Globus pallidus (tissue), 1 donor: ENCODE results near the gene AJUBA.
"Not testable (repeated sequence)": the region's sequence is repeated elsewhere in the genome, so short reads cannot be mapped to it uniquely, and the experiment has no call there.

ENCODE experiments used
- DNase-seq: peaks from one replicate; pipeline ENCODE4 v3.0.0-alpha.2; 2015; ENCODE audit warnings: low spot score

AJUBA gene

GRCh38 chr14:23006188-23006534 lies 23.8 kb upstream of the AJUBA start:
- DNase-seq, result no peak

DNA sequence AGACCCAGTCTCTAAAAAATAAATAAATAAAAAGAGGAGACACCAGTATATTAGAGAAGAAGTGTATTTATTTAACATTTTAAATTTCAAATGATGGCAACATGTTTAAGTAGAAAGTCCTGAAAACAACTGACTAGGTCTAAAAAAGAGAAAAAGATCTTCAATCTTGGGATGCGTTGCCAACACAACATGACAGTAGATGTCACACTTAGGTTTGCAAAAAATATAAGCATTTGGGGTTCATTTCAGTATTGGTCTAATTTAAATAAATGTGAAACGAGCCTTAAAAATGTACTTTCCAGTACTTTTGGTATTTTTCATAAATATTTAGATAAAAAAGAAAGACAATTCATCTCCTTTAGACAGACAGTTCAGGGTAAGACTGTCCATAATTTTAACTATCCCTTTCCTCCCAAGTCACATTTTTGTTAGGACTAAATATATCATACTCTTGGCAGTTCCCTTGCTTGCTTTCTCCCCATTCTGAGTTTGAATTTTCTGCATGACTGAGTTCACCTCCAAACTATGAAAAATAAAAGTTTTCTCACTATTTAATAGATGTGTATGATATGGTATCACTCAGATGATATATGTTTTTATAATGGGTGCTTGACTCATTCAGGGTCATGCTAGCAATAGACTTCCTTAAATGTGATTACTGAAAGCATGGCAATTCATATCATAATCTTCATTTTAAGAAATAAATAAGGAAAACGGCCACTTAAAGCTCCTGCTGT lies 23.3 kb upstream of the AJUBA start:
- no peak for DNase-seq

- not testable (repeated sequence) for DNase-seq
Observed at GRCh38 chr14:23004274-23004673, 21.9 kb upstream of the AJUBA start.

GRCh38 chr14:23002592-23002991 lies 20.2 kb upstream of the AJUBA start:
- no peak for DNase-seq

GRCh38 chr14:23000860-23001259 lies 18.5 kb upstream of the AJUBA start:
- DNase-seq, result no peak

DNA sequence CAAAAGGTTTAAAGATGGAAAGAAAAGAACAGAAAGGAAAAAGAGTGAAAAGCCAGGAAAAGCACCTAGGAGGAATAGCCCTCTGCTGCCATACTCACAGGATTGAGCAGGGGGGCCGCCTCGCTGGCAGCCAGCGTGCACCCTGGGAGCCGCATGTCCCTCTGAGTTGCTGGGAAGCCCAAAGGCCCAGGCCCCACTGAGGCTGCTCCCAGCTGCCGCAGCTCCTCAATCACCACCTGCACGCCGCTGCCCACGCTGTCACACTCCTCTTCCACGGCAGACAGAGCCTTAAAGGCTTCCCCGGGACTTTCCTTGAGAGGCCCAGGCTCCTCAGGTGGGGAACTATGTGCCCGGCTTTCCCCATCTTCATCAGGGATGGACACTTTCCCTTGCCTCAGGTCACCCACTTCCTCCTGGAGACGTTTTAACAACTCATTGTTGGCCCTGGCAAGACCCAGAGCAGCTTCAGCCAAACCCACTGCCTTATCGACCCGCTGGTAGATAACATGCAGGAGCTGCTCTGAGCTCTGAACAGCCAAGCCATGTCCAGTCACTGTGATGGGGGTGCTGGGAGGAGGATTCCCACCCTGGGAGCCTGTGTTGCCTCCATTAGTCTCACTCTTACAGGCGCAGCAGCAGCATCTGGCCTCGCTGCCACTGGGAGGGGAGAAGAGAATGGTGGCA lies 16.1 kb upstream of the AJUBA start:
- no peak for DNase-seq

DNA sequence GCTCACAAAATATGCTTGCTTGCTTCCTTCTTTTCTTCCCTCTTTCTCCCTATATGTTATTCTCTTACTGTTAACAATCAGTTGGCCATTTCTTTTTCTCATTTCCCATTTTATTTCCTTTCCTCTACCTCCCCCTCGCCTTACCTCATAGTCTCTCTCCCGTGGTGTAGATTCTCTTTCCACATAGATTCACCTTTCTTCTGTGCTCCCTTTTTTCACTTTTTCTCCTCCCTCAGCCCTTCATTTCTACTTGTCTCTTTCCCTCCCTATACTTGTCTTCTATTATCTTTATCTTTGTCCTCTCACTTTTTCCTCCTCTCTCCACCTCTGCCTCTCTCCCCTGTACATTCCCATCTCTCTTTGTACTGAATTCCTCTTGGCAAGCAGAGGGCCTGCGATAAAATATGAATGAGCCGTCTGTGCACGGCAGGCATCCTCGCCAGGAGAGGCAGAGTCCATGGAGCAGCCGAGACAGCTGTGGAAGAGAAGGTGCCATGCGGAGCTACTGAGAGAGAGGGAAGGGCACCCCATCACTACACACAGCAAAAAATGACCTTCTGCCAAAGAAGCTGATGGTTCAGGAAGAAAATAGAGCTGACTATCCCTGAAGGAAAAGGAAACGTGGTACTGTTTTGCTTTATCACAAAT lies 15.4 kb upstream of the AJUBA start:
- no peak for DNase-seq

- DNase-seq, result no peak
Observed at GRCh38 chr14:22996768-22997654, 14.7 kb upstream of the AJUBA start.

DNA sequence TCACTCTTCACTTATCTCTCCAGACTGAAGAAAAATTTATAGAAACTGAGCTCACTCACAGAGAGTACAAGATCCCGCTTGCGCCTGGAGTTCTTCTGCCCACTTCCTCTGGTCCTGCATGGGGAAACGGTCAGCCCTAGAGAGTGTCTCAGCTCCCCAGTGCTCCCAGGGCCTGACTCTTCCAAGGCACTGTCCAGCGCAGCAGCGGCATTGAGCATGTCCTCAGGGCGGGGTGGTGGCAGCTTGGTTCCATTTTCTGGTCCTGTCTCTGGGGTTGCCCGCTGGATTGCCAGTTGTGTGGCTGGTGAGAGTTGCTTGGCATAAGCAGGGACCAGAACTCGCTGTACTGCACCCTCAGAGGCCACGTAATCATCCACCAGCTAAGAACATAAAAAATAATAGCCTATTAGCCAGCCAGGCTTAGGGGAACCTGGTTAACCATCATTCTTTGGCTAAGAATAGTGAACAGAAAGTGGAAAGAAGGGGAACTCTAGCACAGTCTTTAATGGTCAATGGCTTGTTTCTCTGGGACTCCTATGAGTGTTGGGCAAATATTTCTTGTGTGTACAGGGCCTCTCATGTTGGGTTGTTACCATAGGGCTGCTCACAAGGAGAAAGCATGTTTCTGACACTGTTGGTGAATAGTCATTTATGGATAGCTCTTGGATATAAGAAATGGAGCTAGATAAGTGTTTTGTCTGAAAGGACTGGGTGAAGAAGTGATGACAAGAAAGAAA lies 13.7 kb upstream of the AJUBA start:
- DNase-seq, result no peak

- no peak for DNase-seq
Observed at GRCh38 chr14:22994762-22995275, 12.5 kb upstream of the AJUBA start.

DNA sequence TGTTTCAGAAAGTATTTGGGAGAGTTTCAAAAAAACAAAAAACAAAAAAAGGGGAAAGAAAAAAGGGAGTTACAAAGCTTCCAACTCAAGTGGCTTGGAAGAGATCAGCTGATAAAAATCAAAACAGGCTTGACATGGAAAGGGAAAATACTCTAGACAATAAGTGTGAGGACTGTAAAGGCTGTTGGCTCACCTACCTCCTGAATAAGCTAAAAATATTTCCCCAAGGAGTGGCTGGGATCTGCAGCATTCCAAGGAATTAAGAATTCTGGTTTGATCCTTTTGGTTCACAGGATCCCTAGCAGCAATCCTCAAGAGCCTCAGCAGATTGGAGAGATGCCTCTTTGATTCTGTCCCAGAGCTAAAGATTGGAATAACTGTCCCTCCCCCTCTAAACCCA lies 11.2 kb upstream of the AJUBA start:
- no peak for DNase-seq

DNA sequence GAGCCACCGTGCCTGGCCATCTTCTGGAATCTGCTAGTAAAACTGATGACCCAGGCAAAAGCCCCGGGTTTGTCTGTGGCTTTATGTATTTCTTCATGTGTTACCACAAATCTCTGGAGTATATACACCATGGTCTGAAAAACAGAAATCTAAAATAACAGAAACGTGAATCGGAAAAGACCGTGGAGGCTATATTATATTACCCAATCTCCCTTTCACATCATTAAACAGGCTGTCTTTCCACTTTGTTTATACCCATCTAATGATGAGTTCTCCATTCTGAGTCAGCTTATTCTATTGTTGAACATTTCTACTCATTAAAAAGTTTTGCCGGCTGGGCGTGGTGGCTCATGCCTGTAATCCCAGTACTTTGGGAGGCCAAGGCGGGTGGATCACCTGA lies 9.5 kb upstream of the AJUBA start:
- DNase-seq, result no peak

- no peak for DNase-seq
Observed at GRCh38 chr14:22987291-22987690, 4.9 kb upstream of the AJUBA start.

GRCh38 chr14:22986508-22987054 lies 4.2 kb upstream of the AJUBA start:
- DNase-seq, result peak; percentile 84

GRCh38 chr14:22985894-22986507 lies 3.6 kb upstream of the AJUBA start:
- no peak for DNase-seq

- no peak for DNase-seq
Observed at GRCh38 chr14:22984959-22985658, 2.8 kb upstream of the AJUBA start.

- DNase-seq, result no peak
Observed at GRCh38 chr14:22981876-22982476, 375 bp downstream of the AJUBA start.

DNA sequence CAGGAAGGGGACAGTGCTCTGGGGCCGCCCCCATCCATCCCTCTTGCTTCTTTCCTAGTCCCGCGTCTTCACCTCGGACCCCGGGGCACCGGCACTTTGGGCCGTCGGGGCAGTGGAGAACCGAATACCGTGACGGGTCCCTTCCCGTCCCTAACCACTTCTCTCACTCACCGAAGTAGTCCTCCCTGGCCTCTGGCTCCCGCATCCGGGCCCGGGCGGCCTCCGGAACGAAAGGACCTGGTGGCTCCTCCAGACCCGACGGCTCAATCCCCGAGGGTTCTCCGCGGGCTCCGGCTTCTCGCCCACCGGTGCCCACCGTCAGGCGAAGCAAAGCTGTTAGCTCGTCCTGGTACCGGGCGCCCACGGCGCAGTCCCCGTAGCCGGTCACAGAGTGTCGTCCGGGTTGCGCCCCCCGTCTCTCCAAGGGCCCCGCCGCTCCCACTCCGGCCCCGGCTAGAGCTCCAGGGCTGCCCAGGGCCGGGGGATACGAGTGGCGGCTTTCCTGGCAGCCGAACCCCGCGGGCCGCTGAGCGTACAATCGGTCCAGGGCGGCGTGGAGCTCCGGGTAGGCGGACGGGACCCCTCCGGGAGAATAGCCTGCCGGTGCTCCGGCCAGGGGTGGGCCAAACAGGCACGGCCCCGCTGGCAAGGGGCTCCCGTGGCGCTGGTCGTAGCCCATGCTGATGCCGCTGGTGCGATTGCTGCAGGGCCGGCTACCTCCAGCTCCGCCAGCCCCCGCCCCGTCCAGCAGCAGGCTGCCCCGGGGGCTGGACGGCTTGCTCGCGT lies 1.1 kb downstream of the AJUBA start:
- DNase-seq, result no peak

DNA sequence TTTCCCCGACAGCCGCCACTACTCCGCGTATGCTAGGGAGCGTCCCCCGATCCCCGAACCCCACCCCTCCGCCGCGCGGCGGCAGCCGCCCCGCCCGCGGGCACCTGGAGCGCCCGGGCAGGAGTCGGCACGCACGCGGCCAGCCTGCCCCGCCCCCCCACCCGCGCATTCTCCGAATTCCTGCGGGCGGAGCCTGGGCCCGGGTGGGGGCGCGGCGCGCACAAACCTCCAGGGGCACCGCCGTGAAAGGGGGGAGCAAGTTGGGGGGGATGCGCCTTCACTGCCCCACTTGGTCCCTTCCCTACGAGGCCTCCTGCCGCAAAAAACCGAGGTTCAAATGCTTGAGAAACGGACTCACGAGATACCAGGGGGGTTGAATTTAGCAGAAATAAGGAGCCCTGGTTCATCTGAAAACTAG lies 1.7 kb downstream of the AJUBA start:
- DNase-seq, result no peak
